ENCODE results near the gene POU2AF3. TPM values are rescaled to one million over a fixed set of nuclear protein-coding genes. Genes with fewer than 3 reads are reported as not detected.
A peak's percentile ranks its signal among the peaks of the same experiment; 100 is the strongest.
"Not testable (repeated sequence)": the region's sequence is repeated elsewhere in the genome, so short reads cannot be mapped to it uniquely, and the experiment has no call there.

The POU2AF3 gene
- total RNA-seq, 1 experiment from 2014 or later, result not detected

DNA sequence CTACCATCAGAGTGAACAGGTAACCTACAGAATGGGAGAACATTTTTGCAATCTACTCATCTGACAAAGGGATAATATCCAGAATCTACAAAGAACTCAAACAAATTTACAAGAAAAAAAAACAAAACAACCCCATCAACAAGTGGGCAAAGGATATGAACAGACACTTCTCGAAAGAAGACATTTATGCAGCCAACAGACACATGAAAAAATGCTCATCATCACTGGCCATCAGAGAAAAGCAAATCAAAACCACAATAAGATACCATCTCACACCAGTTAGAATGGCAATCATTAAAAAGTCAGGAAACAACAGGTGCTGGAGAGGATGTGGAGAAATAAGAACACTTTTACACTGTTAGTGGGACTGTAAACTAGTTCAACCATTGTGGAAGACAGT is 5.9 kb upstream of the POU2AF3 start:
- not testable (repeated sequence) for H3K36me3 ChIP-seq (ENCODE audit: insufficient read depth, low read length); H3K27me3 ChIP-seq (ENCODE audit: low read length); H3K79me2 ChIP-seq (ENCODE audit: low read length); H3K9me2 ChIP-seq (replicated peaks; ENCODE audit: insufficient read depth, low read length); H4K20me1 ChIP-seq (ENCODE audit: insufficient read depth, low read depth, low read length); DNase-seq; H2AFZ ChIP-seq (ENCODE audit: low read length); H3K27ac ChIP-seq (ENCODE audit: low read length); H3K9me3 ChIP-seq (ENCODE audit: low read length); H3K4me2 ChIP-seq (ENCODE audit: low read depth, low read length, poor library complexity, severe bottlenecking); H3K4me3 ChIP-seq (ENCODE audit: low read length); H3K9ac ChIP-seq (ENCODE audit: low read length)
- H3K4me1 ChIP-seq (ENCODE audit: low read length), result peaks cover 13% of the 10 kb centered on the region

DNA sequence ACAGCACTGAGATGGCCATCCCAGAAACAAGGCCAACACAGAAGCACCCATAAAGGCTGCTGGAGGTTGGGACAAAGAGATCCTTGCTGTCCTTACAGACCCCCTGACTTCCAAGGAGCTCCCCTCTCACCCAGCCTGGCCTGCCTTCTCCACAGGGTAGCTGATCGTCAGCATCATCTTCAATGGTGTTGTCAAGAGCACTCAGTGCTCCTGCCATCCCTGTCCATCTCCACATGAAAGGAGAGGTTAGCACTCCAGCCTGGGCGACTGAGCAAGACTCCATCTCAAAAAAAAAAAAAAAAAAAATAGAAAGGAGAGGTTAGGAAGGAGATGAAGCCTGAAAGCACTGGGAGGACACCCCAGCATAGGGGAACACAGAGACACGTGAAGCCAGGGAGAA is 2.1 kb upstream of the POU2AF3 start:
- Histone ChIP-seq H2AFZ (ENCODE audit: low read length) (no peak overlapping the region), H3K9ac (ENCODE audit: low read length) (no peak overlapping the region), H3K9me3 (ENCODE audit: low read length) (no peaks in the 10 kb centered on the region), H3K36me3 (ENCODE audit: insufficient read depth, low read length) (no peaks in the 10 kb centered on the region), H3K4me2 (ENCODE audit: low read depth, low read length, poor library complexity, severe bottlenecking) (no peak overlapping the region), H3K79me2 (ENCODE audit: low read length) (no peaks in the 10 kb centered on the region), H3K4me3 (ENCODE audit: low read length) (no peak overlapping the region), H3K27ac (ENCODE audit: low read length) (no peak overlapping the region), H4K20me1 (ENCODE audit: insufficient read depth, low read depth, low read length) (peaks cover 8% of the 10 kb centered on the region; the same call in 1 of the 2 replicates), H3K9me2 (replicated peaks; ENCODE audit: insufficient read depth, low read length) (no peaks in the 10 kb centered on the region), H3K4me1 (ENCODE audit: low read length) (peaks cover 10% of the 10 kb centered on the region), H3K27me3 (ENCODE audit: low read length) (no peaks in the 10 kb centered on the region)
- no peak for DNase-seq

DNA sequence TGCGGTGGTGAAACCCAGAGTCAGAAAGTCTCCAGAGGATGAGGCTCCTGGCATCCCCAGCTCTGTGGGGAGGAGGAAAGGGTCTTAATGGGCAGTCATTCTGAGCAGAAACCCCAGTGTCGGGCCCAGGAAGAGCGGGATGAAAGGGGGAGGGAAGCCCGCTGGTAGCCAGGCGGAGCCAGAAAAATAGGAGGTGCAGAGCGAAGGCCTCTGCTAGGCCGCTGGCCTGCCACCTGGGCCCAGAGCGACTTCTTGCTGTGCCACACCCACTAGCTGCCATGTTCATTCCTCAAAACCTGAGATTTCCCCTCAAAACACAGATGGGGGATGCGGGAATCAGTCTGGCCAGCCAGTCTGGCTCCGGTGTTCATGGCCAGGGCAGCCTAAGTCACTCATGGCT is 650 bp upstream of the POU2AF3 start:
- no peak for DNase-seq
- H3K79me2 ChIP-seq (ENCODE audit: low read length), result no peaks in the 10 kb centered on the region
- no peak overlapping the region for H3K9ac ChIP-seq (ENCODE audit: low read length)
- no peak overlapping the region for H3K27ac ChIP-seq (ENCODE audit: low read length)
- H3K4me1 ChIP-seq (ENCODE audit: low read length), result peaks cover 16% of the 10 kb centered on the region
- peaks cover 16% of the 10 kb centered on the region; the same call in 1 of the 2 replicates for H4K20me1 ChIP-seq (ENCODE audit: insufficient read depth, low read depth, low read length)
- no peak overlapping the region for H2AFZ ChIP-seq (ENCODE audit: low read length)
- H3K9me3 ChIP-seq (ENCODE audit: low read length), result no peaks in the 10 kb centered on the region
- H3K9me2 ChIP-seq (replicated peaks; ENCODE audit: insufficient read depth, low read length), result no peaks in the 10 kb centered on the region
- no peaks in the 10 kb centered on the region for H3K36me3 ChIP-seq (ENCODE audit: insufficient read depth, low read length)
- no peak overlapping the region for H3K4me3 ChIP-seq (ENCODE audit: low read length)
- no peak overlapping the region for H3K4me2 ChIP-seq (ENCODE audit: low read depth, low read length, poor library complexity, severe bottlenecking)
- H3K27me3 ChIP-seq (ENCODE audit: low read length), result no peaks in the 10 kb centered on the region

DNA sequence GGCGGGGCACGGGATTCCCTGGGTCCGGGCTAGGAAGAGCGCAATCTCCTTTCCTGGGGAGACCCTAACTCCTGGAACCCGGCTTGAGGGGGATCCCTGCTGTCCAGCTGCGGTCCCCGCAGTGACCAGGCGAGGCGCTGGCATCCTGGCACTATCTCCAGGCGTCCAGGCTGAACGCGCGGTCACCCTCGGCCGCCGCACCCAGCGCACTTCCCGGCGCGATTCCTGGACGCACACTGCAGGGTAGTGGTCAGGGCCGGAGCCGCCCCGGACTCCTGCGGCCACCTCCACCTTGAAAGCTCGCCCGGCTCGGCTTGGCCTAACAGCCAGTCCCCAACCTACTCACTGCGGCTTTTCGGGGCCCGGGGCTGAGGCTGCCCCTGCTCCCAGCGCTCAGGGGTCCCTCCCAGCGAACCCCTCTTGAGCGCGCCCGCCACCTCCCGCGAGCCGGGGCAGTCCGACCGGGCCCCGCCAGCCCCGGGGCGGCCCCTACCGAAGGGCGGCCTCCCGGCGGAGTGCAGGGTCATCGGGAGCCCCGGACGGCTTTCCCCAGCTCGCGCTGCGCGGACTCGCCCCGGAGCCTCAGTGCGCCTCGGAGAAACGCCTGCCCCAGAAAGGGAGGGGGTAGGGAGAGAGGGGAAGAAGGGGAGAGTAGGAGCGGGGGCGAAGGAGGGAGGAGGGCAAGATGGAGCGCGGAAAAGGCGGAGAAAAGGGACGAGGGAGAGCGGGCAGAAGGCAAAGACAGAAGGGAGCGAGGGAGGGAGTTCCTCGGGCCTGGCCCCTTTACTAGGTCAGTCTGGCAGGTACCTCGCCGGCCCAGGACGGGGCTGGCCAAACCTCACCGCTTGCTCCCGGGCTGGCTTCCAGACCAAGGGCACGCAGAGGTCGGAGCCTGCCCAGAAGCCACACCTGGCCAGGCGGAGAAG is 1.0 kb downstream of the POU2AF3 start:
- Histone ChIP-seq H3K36me3 (ENCODE audit: insufficient read depth, low read length) (no peaks in the 10 kb centered on the region), H3K4me1 (ENCODE audit: low read length) (peaks cover 22% of the 10 kb centered on the region), H3K4me2 (ENCODE audit: low read depth, low read length, poor library complexity, severe bottlenecking) (no peak overlapping the region), H3K27ac (ENCODE audit: low read length) (no peak overlapping the region), H3K4me3 (ENCODE audit: low read length) (no peak overlapping the region), H3K9me2 (replicated peaks; ENCODE audit: insufficient read depth, low read length) (no peaks in the 10 kb centered on the region), H2AFZ (ENCODE audit: low read length) (no peak overlapping the region), H3K27me3 (ENCODE audit: low read length) (no peaks in the 10 kb centered on the region), H3K9me3 (ENCODE audit: low read length) (no peaks in the 10 kb centered on the region), H4K20me1 (ENCODE audit: insufficient read depth, low read depth, low read length) (peaks cover 16% of the 10 kb centered on the region; the same call in 1 of the 2 replicates), H3K79me2 (ENCODE audit: low read length) (no peaks in the 10 kb centered on the region), H3K9ac (ENCODE audit: low read length) (no peak overlapping the region)
- DNase-seq, result no peak

DNA sequence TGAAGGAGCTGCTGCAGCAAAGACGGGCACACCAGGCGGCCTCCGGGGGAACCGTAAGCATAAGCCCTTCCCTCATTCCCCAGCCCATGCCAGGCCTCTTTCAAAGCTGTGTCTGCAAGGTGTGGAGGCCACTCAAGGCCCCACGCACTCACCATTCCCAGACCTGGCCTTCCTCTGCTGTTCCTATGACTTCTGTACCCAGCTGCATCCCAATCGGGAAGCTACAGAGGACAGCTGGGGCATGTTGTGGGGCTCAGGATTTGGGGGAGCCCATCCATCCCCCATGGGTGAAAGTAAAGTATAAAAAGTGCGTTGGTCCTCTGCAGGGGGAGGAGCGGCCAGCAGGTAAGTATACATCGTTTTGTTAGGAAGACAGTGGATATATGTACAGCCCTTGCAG is 2.2 kb downstream of the POU2AF3 start:
- Histone ChIP-seq H2AFZ (ENCODE audit: low read length) (no peak overlapping the region), H3K27ac (ENCODE audit: low read length) (no peak overlapping the region), H3K27me3 (ENCODE audit: low read length) (no peaks in the 10 kb centered on the region), H3K36me3 (ENCODE audit: insufficient read depth, low read length) (no peaks in the 10 kb centered on the region), H3K4me1 (ENCODE audit: low read length) (peaks cover 25% of the 10 kb centered on the region), H3K9ac (ENCODE audit: low read length) (no peak overlapping the region), H4K20me1 (ENCODE audit: insufficient read depth, low read depth, low read length) (peaks cover 24% of the 10 kb centered on the region; the same call in 1 of the 2 replicates), H3K79me2 (ENCODE audit: low read length) (no peaks in the 10 kb centered on the region), H3K4me2 (ENCODE audit: low read depth, low read length, poor library complexity, severe bottlenecking) (no peak overlapping the region), H3K4me3 (ENCODE audit: low read length) (no peak overlapping the region), H3K9me3 (ENCODE audit: low read length) (no peaks in the 10 kb centered on the region), H3K9me2 (replicated peaks; ENCODE audit: insufficient read depth, low read length) (no peaks in the 10 kb centered on the region)
- DNase-seq, result no peak

DNA sequence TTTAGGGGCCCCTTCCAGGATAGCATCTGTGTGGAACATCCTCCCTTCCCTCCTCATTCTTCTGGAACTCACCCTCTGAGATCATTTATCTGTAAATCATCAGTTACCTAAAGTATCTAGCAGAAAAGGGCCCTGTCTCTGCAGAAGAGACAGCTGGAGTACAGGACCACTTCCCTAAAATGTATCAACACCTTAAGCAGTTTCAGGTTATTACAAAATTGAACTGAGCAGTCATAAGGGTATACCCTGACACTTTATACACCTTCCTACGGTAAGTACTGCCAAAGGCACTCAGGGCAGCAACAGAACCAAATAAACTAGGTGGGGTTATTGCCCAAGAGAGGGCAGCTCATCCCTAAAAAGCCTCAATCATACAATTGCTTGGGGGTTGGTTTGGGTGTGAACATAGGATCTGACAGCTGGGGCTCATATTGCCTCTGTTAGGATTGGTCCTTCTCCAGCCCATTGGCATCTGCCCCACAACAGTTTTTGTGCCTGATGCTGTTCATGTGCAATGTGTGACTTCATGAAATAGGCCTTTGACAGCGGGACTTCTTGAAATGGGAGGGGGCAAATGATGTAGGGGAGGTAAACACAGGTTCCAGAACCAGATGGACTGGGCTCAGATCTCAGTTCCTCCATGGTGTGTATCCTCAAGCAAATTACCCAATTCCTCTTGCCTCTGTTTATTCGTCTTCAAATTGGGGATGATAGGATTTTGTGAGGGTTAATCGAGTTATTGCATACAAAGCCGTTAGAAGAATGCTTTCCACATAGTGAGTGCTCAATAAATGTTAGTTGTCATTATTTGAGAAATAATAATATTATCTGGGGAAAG is 2.9 kb downstream of the POU2AF3 start:
- Histone ChIP-seq H3K9me2 (replicated peaks; ENCODE audit: insufficient read depth, low read length) (no peaks in the 10 kb centered on the region), H3K36me3 (ENCODE audit: insufficient read depth, low read length) (no peaks in the 10 kb centered on the region), H4K20me1 (ENCODE audit: insufficient read depth, low read depth, low read length) (peaks cover 24% of the 10 kb centered on the region; the same call in 1 of the 2 replicates), H3K4me1 (ENCODE audit: low read length) (peaks cover 31% of the 10 kb centered on the region), H2AFZ (ENCODE audit: low read length) (no peak overlapping the region), H3K27me3 (ENCODE audit: low read length) (no peaks in the 10 kb centered on the region), H3K9ac (ENCODE audit: low read length) (no peak overlapping the region), H3K4me3 (ENCODE audit: low read length) (no peak overlapping the region), H3K4me2 (ENCODE audit: low read depth, low read length, poor library complexity, severe bottlenecking) (no peak overlapping the region), H3K27ac (ENCODE audit: low read length) (no peak overlapping the region), H3K79me2 (ENCODE audit: low read length) (no peaks in the 10 kb centered on the region), H3K9me3 (ENCODE audit: low read length) (no peaks in the 10 kb centered on the region)
- peak; percentile 81 for DNase-seq

DNA sequence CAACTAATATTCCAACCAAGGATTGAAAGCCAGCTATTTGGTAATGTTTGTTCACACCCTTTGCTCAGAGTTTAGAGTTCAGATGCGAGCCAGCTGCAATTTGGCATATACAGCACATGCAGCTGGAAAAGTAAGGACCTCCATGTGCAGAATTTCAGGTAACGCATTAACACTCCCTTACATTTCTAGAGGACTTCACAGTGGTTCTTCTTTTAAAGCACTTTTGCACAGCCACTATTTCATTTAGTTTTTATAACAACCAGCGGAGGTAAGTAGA is 3.4 kb downstream of the POU2AF3 start:
- no peak overlapping the region for H3K4me3 ChIP-seq (ENCODE audit: low read length)
- no peak overlapping the region for H2AFZ ChIP-seq (ENCODE audit: low read length)
- no peaks in the 10 kb centered on the region for H3K9me2 ChIP-seq (replicated peaks; ENCODE audit: insufficient read depth, low read length)
- H3K9ac ChIP-seq (ENCODE audit: low read length), result no peak overlapping the region
- H3K4me1 ChIP-seq (ENCODE audit: low read length), result peaks cover 35% of the 10 kb centered on the region
- H3K4me2 ChIP-seq (ENCODE audit: low read depth, low read length, poor library complexity, severe bottlenecking), result no peak overlapping the region
- no peak for DNase-seq
- no peaks in the 10 kb centered on the region for H3K36me3 ChIP-seq (ENCODE audit: insufficient read depth, low read length)
- H4K20me1 ChIP-seq (ENCODE audit: insufficient read depth, low read depth, low read length), result peaks cover 24% of the 10 kb centered on the region; the same call in 1 of the 2 replicates
- H3K79me2 ChIP-seq (ENCODE audit: low read length), result no peaks in the 10 kb centered on the region
- no peak overlapping the region for H3K27ac ChIP-seq (ENCODE audit: low read length)
- no peaks in the 10 kb centered on the region for H3K9me3 ChIP-seq (ENCODE audit: low read length)
- H3K27me3 ChIP-seq (ENCODE audit: low read length), result no peaks in the 10 kb centered on the region

DNA sequence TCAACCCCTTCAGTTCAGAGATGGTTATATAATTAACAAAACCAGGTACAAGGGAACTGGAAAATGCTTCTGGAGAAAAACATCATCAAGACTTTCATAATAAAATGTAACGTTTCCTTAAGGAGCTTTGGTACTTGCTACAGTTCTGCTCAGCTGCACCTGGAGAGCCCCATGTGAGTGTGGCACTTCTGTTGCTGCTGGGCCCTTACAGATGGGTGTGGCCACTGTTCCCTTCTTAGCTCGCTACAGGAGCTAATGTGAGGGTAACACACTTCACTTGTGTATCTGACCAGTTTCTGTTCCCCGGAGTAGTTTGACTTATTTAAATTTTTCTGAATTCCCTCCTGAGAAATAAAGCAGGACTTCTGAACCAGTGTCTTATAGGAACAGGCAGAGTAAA is 4.0 kb downstream of the POU2AF3 start:
- H3K4me3 ChIP-seq (ENCODE audit: low read length), result no peak overlapping the region
- no peaks in the 10 kb centered on the region for H3K27me3 ChIP-seq (ENCODE audit: low read length)
- peaks cover 24% of the 10 kb centered on the region; the same call in 1 of the 2 replicates for H4K20me1 ChIP-seq (ENCODE audit: insufficient read depth, low read depth, low read length)
- no peaks in the 10 kb centered on the region for H3K79me2 ChIP-seq (ENCODE audit: low read length)
- no peaks in the 10 kb centered on the region for H3K9me3 ChIP-seq (ENCODE audit: low read length)
- peaks cover 35% of the 10 kb centered on the region for H3K4me1 ChIP-seq (ENCODE audit: low read length)
- no peaks in the 10 kb centered on the region for H3K36me3 ChIP-seq (ENCODE audit: insufficient read depth, low read length)
- peak; percentile 80 for DNase-seq
- no peak overlapping the region for H2AFZ ChIP-seq (ENCODE audit: low read length)
- H3K9me2 ChIP-seq (replicated peaks; ENCODE audit: insufficient read depth, low read length), result no peaks in the 10 kb centered on the region
- H3K27ac ChIP-seq (ENCODE audit: low read length), result no peak overlapping the region
- no peak overlapping the region for H3K9ac ChIP-seq (ENCODE audit: low read length)
- H3K4me2 ChIP-seq (ENCODE audit: low read depth, low read length, poor library complexity, severe bottlenecking), result no peak overlapping the region
